Neural progenitor cell (in vitro differentiated cells): ENCODE data around the gene PSMB8.

Source experiments
- EZH2 ChIP-seq: fragments of 200-600 bp; sonication (generic); IDR thresholded peaks from 2 replicates; pipeline ENCODE4 v1.6.1; 2017; ENCODE audit warnings: antibody characterized with exemption, mild to moderate bottlenecking, moderate library complexity
- TF ChIP-seq, protein P1 (sequence below): fragments of 200-600 bp; sonication (generic); IDR thresholded peaks from 2 replicates; pipeline ENCODE4 v1.5.1; 2017; ENCODE audit warnings: antibody characterized with exemption, mild to moderate bottlenecking

DNA sequence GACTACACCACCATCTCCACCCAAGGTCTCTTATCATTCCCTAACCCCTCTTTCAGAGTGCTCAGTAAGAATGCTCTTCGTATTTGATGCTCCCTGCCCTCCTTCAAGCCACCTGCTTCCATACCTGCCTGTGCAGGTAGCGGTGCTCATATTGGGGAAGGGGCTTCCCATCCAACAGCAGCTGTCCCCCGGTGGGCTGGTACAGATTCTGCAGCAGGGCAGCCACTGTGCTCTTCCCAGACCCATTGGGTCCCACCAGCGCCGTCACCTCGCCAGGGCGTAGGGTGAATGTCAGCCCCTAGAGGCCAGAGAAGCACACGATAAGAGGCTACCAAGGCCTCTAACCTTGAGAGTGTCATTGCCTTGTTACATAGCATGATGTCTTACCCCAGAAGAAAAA lies 3.9 kb upstream of the PSMB8 start:
- TF ChIP-seq, protein P1, sequence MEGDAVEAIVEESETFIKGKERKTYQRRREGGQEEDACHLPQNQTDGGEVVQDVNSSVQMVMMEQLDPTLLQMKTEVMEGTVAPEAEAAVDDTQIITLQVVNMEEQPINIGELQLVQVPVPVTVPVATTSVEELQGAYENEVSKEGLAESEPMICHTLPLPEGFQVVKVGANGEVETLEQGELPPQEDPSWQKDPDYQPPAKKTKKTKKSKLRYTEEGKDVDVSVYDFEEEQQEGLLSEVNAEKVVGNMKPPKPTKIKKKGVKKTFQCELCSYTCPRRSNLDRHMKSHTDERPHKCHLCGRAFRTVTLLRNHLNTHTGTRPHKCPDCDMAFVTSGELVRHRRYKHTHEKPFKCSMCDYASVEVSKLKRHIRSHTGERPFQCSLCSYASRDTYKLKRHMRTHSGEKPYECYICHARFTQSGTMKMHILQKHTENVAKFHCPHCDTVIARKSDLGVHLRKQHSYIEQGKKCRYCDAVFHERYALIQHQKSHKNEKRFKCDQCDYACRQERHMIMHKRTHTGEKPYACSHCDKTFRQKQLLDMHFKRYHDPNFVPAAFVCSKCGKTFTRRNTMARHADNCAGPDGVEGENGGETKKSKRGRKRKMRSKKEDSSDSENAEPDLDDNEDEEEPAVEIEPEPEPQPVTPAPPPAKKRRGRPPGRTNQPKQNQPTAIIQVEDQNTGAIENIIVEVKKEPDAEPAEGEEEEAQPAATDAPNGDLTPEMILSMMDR, result no peak
- no peak for TF ChIP-seq EZH2
